HL-60 (cell line): Measurements from ENCODE around the gene CCT4.

Experiments
- CTCF ChIP-seq: IDR thresholded peaks from one replicate; pipeline ENCODE4 v1.5.1; 2011; ENCODE audit warnings: low read length, control low read depth, inconsistent platforms; ENCODE audit not compliant: insufficient read depth
- POLR2AphosphoS5 ChIP-seq: IDR thresholded peaks from 2 replicates; pipeline ENCODE4 v1.6.1; 2012; ENCODE audit warnings: low read depth

GRCh38 chr2:61937886-61938285 lies 49.4 kb upstream of the CCT4 start:
- TF ChIP-seq CTCF (no peak), POLR2AphosphoS5 (no peak)
